ENCODE measurements around the gene HES4. TPM values are rescaled to one million over a fixed set of nuclear protein-coding genes. Genes with fewer than 3 reads are reported as not detected.

The HES4 gene
- total and polyA plus RNA-seq, 2 of the 13 experiments (the other 11 are each of a cell fraction or from before 2014, with no cell fraction given) = 8.8 to 10.6 TPM

- TF ChIP-seq ZNF558 (CRISPR knock-in tag; IDR thresholded peaks at IDR 0.05; ENCODE audit: borderline replicate concordance) = 0 out of 2 replicates have a peak, but pooled peaks have one; percentile 32
- TF ChIP-seq MED13 (CRISPR knock-in tag; IDR thresholded peaks at IDR 0.05) = no peak
- TF ChIP-seq MED8 (CRISPR knock-in tag; IDR thresholded peaks at IDR 0.05; ENCODE audit: insufficient replicate concordance) = no peak
- TF ChIP-seq KDM6A (CRISPR knock-in tag; IDR thresholded peaks at IDR 0.05; ENCODE audit: low read depth) = no peak
- TF ChIP-seq SP1 (IDR thresholded peaks at IDR 0.05) = no peak
- TF ChIP-seq SP1 (CRISPR knock-in tag; IDR thresholded peaks at IDR 0.05) = peak; percentile 77
- no peak for TF ChIP-seq HNF1B (CRISPR knock-in tag; IDR thresholded peaks at IDR 0.05)
- no peak for TF ChIP-seq NR2F6 (IDR thresholded peaks at IDR 0.05)
- no peak for TF ChIP-seq NR2F6 (CRISPR knock-in tag; IDR thresholded peaks at IDR 0.05)
- no peak for TF ChIP-seq ZNF607 (CRISPR knock-in tag; IDR thresholded peaks at IDR 0.05; ENCODE audit: borderline replicate concordance)
- TF ChIP-seq CHD2 (IDR thresholded peaks at IDR 0.05; ENCODE audit: low read depth, low read length) = no peak
- TF ChIP-seq MAF1 (CRISPR knock-in tag; IDR thresholded peaks at IDR 0.05; ENCODE audit: borderline replicate concordance) = no peak
- peak; percentile 61 to 70; a peak in 2 of 4 replicates for TF ChIP-seq HMGXB4 (CRISPR knock-in tag; IDR thresholded peaks at IDR 0.05; ENCODE audit: borderline replicate concordance in 1 of 2, low read depth in 1 of 2)
- no peak for TF ChIP-seq CSRNP2 (CRISPR knock-in tag; conservative IDR thresholded peaks at IDR 0.05; ENCODE audit: low read depth)
- no peak for TF ChIP-seq REPIN1 (CRISPR knock-in tag; IDR thresholded peaks at IDR 0.05; ENCODE audit: borderline replicate concordance, low read depth)
- TF ChIP-seq KLF11 (CRISPR knock-in tag; IDR thresholded peaks at IDR 0.05) = no peak
- TF ChIP-seq ZBTB7A (CRISPR knock-in tag; IDR thresholded peaks at IDR 0.05) = no peak
- TF ChIP-seq THAP11 (CRISPR knock-in tag; IDR thresholded peaks at IDR 0.05) = peak; percentile 62
- TF ChIP-seq RNF219 (CRISPR knock-in tag; IDR thresholded peaks at IDR 0.05) = no peak
- TF ChIP-seq PATZ1 (CRISPR knock-in tag; IDR thresholded peaks at IDR 0.05) = peak; percentile 53; the same call in 1 of the 2 replicates
- TF ChIP-seq YEATS2 (CRISPR knock-in tag; IDR thresholded peaks at IDR 0.05; ENCODE audit: borderline replicate concordance) = no peak
Observed at GRCh38 chr1:960363-961131, 39.4 kb downstream of the HES4 start, which contains the start of gene KLHL17 (continued).

Data from HepG2 (cell line).